HG03045 (cell line): ENCODE data around the gene RERE.

Experiments used
- ATAC-seq: cut with Tn5 transposase; IDR thresholded peaks from one replicate; pipeline ENCODE4 v1.9.1; 2021; ENCODE audit warnings: mild to moderate bottlenecking, moderate library complexity; ENCODE audit not compliant: unreplicated experiment

Gene RERE

GRCh38 chr1:8324176-8324810 is 493.1 kb downstream of the RERE start:
- ATAC-seq, result no peak

GRCh38 chr1:8323706-8324105 is 493.7 kb downstream of the RERE start:
- ATAC-seq, result no peak

DNA sequence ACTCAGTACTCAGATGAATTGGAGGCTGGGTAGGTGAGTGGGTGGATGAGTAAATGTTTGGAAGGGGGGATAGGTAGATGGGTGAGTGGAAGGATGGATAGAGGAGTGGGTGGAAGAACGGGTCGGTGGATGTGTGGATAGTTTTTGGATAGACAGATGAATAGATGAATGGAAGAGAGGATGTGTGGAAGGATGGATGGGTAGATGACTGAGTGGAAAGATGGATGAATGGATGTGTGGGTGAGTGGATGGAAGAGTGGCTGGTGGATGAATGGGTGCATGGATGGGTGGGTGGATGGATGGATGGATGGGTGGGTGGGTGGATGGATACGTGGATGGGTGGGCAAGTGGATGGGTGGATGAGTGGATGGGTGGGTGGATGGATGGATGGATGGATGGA is 495.8 kb downstream of the RERE start:
- ATAC-seq, result no peak

- no peak for ATAC-seq
Observed at GRCh38 chr1:8318436-8318835, 499.0 kb downstream of the RERE start.

- ATAC-seq, result no peak
Observed at GRCh38 chr1:8317647-8318381, 499.6 kb downstream of the RERE start, which contains the start of gene SLC45A1. Gene SLC45A1, plus strand, starts transcription at chr1:8318114. Its CDS starts 6,216 bp downstream, at chr1:8324330.

DNA sequence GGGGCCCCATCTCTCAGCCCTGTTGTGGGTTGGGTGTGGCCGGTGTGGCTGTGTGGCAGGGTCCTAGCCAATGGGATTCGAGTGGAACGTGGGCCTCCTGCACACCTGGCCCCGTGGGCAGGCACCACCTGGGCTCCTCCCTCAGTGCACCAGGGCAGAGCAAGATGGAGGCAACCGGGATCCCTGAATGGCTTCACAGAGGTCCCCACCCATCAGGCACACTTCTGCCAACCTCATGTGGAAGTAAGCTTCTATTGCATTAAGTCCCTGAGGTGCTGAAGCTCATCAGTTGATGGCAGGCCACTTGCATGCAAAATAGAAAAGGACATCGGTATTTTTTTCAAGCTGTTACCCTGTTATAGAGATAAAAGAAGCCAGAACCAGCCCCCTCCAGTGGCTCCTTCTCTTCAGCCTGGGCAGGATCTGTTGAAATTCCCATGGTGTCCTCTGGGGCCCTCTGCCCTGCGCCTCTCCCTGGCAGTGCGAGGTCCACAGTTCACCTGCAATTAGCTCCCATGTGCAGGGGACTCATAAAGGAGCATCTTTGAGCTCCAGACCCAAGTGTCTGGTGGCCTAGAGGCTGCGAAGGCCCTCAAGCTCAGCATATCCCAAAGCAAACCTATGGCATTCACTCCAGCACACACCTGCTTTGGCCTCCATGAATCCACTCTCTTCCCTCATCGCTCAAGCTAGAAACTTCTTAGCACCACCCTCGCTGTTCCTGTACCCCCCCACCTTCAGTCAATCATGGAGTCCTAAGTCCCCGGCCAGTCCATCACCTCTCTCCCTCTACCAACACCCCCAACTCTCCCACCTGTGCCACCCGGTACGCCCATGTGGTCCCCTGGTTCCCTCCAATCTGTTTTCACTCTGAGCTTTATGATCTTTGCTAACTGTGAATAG is 501.6 kb downstream of the RERE start:
- ATAC-seq, result no peak

- no peak for ATAC-seq
Observed at GRCh38 chr1:8314346-8315280, 502.8 kb downstream of the RERE start.

DNA sequence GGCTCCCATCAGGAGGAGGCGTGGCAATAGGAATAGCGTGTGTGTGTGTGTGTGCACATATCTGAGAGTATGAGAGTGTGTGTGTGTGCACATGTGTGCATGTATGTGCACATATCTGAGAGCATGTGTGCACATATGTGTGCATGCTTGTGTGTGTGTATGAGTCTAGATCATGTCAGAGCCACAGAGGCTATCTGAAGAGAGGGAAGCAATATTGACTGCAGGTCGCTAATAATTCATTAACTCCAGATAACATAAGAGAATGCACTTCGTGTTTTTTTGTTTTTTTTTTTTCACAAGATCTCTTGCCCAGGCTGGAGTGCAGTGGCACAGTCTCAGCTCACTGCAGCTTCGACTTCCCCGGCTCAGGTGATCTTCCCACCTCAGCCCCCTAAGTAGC is 504.2 kb downstream of the RERE start:
- ATAC-seq, result no peak

DNA sequence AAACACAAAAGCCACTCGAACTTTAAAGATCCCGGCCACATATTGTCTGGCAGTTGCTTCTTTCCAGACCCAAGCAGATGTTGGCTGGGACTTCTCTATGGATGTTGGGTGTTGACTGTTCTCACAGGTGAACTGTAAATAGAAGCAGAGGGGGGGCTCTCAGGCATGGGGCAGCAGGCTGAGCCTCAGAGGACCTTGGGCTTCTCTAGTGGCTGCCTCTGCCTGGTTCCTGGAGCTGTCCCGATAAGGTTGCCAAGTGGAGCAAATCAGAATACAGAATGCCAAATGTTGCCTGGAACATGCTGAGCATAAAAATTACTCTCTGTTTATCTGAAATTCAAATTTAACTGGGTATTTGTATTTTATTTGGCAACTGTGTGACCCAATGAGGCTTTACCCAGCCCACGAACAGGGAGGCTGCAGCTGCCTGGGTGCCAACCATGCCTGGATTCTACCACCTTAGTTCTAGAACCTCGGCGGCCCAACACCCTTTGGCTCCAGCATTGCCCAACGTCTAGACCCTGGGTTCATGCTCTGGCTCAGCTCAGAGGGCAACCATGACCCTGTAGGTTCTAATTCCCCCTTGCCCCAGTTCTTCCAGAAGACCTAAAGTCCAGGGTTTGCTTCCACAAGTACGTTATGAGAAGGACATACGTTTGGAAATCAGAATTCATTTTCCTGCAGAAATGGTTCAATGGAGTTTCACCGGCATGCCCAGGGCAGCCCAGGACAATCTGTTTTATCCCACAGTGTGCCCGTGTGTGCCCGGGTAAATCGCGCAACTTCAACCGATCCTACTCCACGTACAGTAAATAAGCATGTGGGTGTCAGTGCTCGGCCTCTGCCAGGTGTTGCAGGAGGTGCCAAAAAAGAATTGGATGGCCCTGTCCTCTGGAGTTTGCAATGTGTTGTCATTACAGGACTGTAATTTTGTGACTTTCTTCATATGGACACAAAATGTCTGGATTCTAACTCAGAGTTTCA is 504.9 kb downstream of the RERE start:
- no peak for ATAC-seq

DNA sequence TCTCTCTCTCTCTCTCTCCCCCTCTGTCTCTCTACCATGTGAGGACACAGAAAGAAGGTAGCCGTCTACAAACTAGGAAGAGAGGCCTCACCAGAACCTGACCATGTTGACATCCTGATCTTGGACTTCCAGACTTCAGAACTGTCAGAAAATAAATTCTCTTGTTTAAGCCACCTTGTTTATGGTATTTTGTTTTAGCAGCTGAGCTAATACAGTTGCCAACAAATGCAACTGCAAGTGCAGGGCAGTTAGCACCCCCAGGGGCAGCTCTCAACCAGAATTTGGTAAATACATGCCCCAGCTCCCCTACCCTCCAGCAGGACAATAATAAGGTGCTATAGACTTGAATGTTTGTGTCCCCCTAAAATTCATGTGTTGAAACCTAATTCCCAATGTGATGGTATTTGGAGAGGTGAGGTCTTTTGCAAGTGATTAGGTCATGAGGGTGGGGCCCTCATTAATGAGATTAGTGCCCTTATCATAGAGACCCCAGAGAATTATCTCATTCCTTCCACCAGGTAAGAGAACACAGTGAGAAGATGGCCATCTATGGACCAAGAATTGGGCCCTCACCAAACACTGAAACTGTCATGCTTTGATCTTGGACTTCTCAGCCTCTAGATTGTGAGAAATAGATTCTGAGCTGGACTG is 506.2 kb downstream of the RERE start:
- ATAC-seq, result no peak

GRCh38 chr1:8307628-8308027 is 509.8 kb downstream of the RERE start:
- ATAC-seq, result no peak

DNA sequence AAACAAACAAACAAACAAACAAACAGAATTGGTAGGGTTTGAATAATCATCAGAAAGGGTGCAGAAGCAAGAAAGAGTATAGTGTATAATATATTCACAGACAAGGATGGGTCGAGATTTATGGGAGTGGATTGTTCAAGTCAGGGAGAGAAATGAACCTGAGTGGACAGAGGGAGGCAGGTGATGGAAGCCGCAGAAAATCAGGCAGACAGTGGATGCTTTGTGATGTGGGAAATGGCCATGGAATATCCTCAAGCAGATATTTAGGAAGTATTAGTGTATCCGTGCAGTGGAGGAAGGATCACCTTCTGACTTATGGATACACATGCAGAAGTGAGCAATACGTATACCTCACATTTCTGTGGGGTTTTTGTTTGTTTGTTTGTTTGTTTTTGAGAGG is 513.6 kb downstream of the RERE start:
- ATAC-seq, result no peak

DNA sequence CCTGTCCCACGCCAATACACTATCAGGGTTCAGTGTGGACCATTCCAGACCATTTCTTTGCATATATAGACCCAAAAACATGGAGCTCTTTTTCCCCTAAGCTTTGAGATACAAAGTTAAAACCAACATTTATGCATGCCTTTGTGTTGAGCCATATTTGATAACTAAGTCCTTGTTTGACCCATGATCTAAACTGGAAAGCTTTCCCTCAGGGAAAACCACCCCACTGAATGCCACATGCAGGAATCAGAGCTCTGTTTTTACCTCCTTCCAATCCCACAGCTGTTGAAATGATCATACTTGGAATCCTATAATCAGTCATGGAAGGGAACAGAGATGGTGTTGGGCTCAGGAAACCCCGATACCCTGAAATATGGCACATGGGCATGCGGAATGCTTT is 514.3 kb downstream of the RERE start:
- no peak for ATAC-seq
